Heart left ventricle (tissue), 13 donors: ENCODE results near the gene ARHGAP12.

Experiments used
- POLR2A ChIP-seq, 2 donors: fragments of 450-650 bp; IDR thresholded peaks; one replicate each; pipeline ENCODE4 v1.6.1; 2017; ENCODE audit warnings: antibody characterized with exemption in 2 of 2, mild to moderate bottlenecking in 2 of 2, moderate library complexity in 2 of 2
- TF ChIP-seq, protein P1 (sequence below), 12 donors: fragments of 200-600 bp; sonication (generic) in 4 of 12; IDR thresholded peaks; one replicate each; pipeline versions ENCODE4 v1.5.0 to v1.8.0; 2018 to 2022; ENCODE audit warnings: antibody characterized with exemption in 12 of 12, mild to moderate bottlenecking in 5 of 12
- donor health status: ischemic (EF 13 %, LVEDD 7.1; RV severe dilation, severe dysfunction).
- donor health status: DM: no; HTN: yes; CAD: no.
- donor health status: DM: no; HTN: no; CAD: no.
- donor health status: ischemic (EF 25% LVEDD 6.9; RV normal size, moderate dysfunction).
- donor health status: ischemic (EF 25% LVEDD 5.7; RV mildly dilated, moderate dysfunction).
- donor health status: ischemic (EF 35%, LVEDD 5.7; RV mildly dilated, moderate dysfunction).
- donor health status: nonischemic (EF 11% LVEDD 7.7; RV severe dilation, severe dysfunction).
- donor health status: DM: yes; HTN: yes; CAD: no.
- donor health status: PGD.
- donor health status: ischemic (EF 29% LVEDD 5.4; RV normal size, mild dysfunction).
- donor health status: nonischemic (EF 23%, LVEDD 6.1; RV moderate dilation, normal function).

DNA sequence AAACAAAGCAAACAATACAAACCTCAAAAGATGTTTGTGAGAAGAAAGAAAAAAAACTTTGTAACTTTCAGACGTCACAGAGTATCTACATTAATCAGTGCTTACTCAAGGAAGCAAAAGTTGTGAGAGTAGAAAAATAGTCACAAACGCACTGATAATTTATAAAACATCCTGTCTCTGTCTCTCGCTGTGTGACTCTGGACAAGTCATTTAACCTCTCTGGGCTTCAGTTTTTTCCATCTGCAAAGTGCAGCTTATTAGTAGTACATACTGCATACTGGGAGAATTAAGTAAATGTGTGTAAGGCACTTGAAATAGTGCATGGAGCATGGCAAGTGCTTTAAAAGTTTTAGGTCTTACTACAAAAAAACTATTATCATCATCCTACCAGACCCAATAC lies 3.8 kb downstream of the ARHGAP12 start:
- TF ChIP-seq, protein P1, sequence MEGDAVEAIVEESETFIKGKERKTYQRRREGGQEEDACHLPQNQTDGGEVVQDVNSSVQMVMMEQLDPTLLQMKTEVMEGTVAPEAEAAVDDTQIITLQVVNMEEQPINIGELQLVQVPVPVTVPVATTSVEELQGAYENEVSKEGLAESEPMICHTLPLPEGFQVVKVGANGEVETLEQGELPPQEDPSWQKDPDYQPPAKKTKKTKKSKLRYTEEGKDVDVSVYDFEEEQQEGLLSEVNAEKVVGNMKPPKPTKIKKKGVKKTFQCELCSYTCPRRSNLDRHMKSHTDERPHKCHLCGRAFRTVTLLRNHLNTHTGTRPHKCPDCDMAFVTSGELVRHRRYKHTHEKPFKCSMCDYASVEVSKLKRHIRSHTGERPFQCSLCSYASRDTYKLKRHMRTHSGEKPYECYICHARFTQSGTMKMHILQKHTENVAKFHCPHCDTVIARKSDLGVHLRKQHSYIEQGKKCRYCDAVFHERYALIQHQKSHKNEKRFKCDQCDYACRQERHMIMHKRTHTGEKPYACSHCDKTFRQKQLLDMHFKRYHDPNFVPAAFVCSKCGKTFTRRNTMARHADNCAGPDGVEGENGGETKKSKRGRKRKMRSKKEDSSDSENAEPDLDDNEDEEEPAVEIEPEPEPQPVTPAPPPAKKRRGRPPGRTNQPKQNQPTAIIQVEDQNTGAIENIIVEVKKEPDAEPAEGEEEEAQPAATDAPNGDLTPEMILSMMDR (IDR thresholded peaks at IDR 0.05), result no peak
- TF ChIP-seq POLR2A (IDR thresholded peaks at IDR 0.05), result no peak
